GM18873 (cell line): ENCODE data around the gene ASIC2.

Experiments used
- ATAC-seq: cut with Tn5 transposase; IDR thresholded peaks from one replicate; pipeline ENCODE4 v1.9.1; 2021; ENCODE audit warnings: mild to moderate bottlenecking, moderate library complexity, moderate number of reproducible peaks; ENCODE audit not compliant: unreplicated experiment, low FRiP score

Gene ASIC2

DNA sequence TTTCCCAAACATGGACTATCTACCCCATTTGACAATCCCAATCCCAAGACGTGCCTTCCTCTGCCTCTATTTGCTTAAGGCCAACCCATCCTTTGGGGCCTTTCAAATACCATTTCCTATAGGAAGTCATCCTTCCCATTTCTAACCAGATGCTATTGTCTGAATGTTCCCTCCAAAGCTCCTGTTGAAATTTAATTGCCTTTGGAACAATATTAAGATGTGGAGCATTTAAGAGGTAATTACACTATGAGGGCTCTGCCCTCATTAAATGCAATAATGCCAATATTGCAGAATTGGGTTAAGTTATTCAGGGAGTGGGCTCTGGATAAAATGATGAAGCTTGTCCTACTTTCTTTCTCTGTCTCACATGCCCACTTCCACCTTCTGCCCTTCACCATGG, 125.4 kb downstream of the ASIC2 start:
- ATAC-seq, result no peak

DNA sequence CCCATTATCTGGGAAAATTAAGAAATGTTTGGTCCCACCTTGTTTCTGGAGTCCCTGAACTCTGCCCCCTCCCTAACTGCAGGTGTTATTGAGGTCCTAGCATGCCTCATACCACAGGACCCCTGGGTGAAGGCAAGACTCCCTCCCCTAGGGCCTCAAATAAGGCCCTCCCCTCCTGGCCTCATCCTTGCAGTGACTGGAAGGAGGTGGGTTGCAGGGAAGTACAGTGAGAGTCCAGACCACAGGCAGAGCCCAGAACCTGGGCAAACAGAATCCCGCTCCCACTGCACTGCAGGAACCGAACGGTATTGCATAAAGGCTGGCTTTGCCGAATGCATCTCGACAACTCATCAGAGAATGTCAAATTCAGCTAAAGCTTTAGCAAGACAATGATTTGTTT, 126.6 kb downstream of the ASIC2 start:
- no peak for ATAC-seq

GRCh38 chr17:33164169-33164881, 128.8 kb downstream of the ASIC2 start:
- ATAC-seq, result no peak

GRCh38 chr17:33163533-33164168, 129.4 kb downstream of the ASIC2 start:
- ATAC-seq, result no peak

DNA sequence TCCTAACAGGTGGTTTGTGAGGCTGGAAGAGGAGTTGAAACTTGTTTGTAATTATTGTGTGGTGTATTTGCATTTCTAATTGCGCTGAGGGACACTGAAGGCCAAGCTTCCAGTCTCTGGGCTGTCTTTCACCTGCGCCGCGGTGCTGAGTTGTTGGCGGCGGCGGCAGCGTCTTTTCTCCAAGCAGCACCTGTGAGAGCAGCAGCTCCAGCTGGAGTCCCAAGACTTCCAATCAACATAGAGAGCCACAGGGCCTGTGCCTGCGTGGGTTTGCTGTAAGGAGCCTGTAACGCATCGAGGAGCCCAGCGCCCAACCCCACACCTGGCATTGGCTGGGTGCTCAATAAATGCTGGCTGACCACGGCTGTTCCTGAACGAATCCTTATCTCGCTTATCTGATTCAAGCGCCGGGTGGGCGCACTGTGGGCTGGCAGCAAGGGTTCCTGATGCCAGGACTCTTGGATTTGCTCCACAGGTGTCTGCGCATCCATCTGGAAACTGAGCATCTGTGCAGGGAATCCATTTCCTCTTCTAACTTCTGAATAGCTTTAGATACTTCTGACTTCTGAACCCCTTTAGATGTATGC, 138.1 kb downstream of the ASIC2 start:
- ATAC-seq, result no peak

DNA sequence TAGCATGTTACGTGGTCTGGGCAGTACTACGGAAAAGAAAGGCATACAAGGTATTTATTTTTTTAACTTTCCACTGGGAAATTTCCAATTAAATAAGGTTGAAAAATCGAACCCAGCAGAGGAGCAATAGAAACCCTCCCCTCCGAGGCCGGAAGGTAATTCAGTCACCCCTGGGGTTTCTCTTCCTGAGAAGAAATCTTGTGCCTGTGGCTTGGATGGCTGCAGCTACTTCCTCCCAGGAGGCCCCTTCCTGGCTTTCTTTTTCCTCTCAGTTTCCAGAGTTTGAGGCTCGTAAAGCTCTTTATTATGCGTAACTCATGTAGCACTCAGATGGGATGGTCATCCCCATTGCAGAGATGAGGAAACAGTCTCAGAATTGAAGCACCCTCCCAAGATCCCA, 140.3 kb downstream of the ASIC2 start:
- ATAC-seq, result no peak

DNA sequence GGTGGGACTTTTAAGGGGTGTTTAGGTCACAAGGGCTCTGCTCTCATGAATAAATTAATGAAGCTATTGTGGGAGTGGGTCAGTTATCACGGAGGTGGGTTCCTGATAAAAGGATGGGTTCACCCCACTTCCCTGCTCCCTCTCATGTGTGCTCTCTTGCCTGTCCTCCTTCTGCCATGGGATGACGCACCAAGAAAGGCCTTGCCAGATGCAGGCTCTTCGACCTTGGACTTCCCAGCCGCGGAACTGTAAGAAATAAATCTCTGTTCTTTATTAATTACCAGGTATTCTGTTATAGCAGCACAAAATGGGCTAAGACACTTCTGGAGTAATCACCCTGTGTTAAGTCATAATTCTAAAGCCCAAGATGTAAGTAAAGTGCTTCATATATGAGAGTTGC, 141.5 kb downstream of the ASIC2 start:
- ATAC-seq, result no peak

GRCh38 chr17:33145941-33146340, 147.2 kb downstream of the ASIC2 start:
- no peak for ATAC-seq

DNA sequence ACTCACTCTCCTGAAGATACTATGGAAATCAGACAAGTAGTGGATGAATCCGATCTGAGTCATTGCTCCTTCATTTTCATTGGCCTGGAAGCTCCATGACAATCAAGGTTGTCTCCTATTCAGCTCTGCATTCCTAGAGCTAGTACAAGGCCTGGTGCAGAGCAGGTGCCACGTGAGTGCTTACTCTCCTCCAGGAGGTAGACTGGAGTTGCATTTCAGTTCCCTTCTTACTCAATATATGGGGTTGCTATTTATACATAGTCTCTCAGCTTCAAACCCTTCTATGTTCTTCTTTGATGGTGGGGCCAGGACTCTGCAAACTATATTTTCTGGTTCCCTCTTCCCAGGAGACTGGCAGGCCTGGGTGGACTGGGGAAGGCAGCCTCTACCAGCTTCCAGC, 148.3 kb downstream of the ASIC2 start:
- ATAC-seq, result no peak

- no peak for ATAC-seq
These were observed 150.3 kb downstream of the ASIC2 start for GRCh38 chr17:33142705-33143299.

- no peak for ATAC-seq
These were observed 152.5 kb downstream of the ASIC2 start for GRCh38 chr17:33140413-33141099.

GRCh38 chr17:33138627-33139026, 154.5 kb downstream of the ASIC2 start:
- no peak for ATAC-seq

DNA sequence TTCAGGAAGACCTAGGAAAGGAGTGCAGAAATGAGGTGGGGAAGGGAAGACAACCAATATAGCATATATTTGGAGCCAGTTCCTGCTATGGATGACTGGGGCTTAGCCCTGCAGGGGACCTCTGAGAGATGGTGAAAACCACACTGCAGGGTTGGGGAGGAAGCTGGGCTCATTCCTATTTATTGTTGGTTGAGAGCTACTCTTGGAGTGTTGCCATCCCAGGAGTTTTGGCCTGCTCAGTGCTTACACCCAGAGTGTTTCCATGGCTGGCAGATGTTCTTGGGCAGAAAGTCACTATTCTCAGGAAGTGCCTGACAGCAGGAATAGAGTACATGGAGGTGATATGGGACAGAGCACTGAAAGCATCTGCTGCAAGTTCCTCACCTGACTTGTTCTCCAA, 155.7 kb downstream of the ASIC2 start:
- no peak for ATAC-seq

DNA sequence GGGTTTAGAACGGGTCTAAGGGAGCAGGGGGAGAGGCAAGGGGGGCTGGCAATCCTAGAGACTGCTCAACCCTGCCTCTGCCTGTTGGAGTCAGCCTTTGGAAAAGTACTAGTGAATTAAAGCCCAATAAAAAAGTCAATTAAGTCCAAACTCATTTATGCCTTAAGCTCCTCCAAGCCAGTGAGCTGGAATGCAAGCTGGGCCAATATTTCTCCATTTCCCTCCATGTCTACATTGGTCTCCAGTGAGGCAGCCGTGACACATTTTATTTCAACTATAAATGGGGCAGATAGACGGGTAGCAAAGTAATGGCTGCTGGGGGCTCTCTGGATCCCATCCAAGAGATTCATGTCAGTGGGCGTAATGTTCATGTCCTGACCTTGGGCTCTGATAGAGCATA, 157.4 kb downstream of the ASIC2 start:
- ATAC-seq, result no peak

DNA sequence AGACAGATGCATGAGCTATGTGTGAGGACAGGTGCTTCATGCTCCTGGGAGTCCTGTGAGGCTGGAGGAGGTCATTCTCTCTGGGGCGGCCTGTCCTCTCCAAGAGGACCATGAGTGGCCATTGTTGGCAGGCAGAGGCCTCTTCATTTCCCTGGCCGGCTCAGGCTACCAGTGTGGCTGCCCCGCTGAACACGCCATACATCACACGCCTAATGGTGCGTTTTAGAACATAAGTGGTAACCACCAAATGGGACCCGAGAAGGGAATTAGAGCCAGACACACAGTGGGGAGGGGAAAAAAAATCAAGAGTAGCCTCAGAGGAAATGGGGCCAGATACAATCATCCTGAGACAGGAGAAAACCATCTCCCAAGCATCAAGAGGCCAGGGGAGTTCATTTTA, 161.5 kb downstream of the ASIC2 start:
- no peak for ATAC-seq

DNA sequence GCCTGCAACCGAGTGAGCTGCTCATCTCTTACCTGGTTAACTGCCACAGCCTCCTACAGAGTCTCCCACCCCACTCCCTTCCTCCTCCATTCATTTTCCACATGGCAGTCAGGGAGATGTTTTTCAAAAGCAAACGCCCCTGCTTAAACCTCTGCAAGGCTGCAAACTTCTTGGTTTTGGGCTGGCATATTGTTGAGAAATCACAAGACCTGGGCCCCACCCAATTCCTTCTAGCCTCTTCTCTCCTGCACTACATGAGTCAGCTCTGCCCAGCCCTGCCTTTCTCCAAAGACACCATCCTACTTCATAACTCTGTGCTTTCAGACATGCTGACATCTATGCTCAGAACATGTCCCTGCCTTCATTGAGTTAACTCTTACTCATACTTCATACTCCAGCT, 165.4 kb downstream of the ASIC2 start:
- ATAC-seq, result no peak

DNA sequence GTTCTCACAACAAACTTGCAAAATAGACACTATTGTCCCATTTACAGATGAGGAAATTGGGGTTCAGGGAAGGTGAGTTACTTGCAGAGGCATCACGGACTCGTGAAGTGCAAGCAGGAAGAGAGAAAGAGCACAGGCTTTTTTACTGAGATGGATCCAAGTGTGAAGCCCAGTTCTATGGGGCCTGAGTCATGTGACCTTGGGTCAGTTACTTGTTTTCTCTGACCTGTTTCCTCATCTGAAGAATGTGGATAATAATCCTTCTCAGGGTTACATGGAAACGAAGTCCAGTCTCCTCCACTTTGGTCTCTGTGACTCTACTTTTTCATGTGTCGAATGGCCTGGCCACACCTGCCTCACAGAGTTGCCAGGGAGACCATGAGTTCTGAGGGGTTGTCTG, 167.0 kb downstream of the ASIC2 start:
- ATAC-seq, result no peak

GRCh38 chr17:33125552-33125950, 167.5 kb downstream of the ASIC2 start:
- ATAC-seq, result no peak

- ATAC-seq, result no peak
These were observed 168.1 kb downstream of the ASIC2 start for GRCh38 chr17:33124871-33125551.

- ATAC-seq, result no peak
These were observed 168.9 kb downstream of the ASIC2 start for GRCh38 chr17:33124185-33124584.
